Measurements from ENCODE around the gene GLI2. TPM values are rescaled to one million over a fixed set of nuclear protein-coding genes. Genes with fewer than 3 reads are reported as not detected.

The GLI2 gene
- total and polyA plus RNA-seq, 9 of the 15 experiments (the other 6 are each of a cell fraction or from before 2014, with no cell fraction given): 0.24 TPM; not detected in 8

DNA sequence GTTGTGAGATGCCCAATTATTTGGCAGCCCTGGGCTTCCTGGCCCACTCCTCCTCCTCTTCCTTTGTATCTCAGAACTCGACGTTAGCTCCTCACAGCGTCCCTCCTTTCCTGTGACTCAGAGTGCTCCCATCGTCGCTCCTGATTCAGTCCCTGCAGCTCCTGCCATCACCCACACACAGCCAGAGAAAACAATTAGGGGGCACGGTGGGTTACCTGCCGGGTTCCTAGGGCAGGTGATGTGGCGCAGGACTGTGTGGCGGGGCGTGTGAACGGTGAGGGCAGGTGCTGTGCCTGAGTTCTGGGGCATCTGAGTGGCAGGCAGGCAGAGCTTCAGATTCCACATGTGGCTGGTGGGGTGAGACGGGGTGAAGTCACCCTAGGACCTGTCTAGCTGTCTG is 42.6 kb downstream of the GLI2 start:
- 2% methylated on average over 12 of the region's 12 CpGs for WGBS (ENCODE audit: insufficient coverage, low coverage, missing lambda C conversion rate)
- Histone ChIP-seq H4K20me1 (replicated peaks; ENCODE audit: control insufficient read depth, insufficient read depth, low read length) (peaks cover 17% of the 10 kb centered on the region; the same call in 1 of the 2 replicates), H3K9me1 (ENCODE audit: control insufficient read depth, insufficient read depth, low read length) (no peaks in the 10 kb centered on the region), H3K27ac (ENCODE audit: extremely low read depth, low read depth, low read length) (no peak overlapping the region), H3K4me3 (no peak overlapping the region), H3K4me2 (ENCODE audit: insufficient read depth, low read length) (no peak overlapping the region), H3K27me3 (ENCODE audit: control insufficient read depth in 2 of 2, insufficient read depth in 2 of 2, low read length in 2 of 2) (peaks cover 10 to 74% of the 10 kb centered on the region in 2 experiments; a peak in 4 of 5 replicates), H3K4me1 (replicated peaks in 1 of 2; ENCODE audit: control insufficient read depth in 2 of 2, insufficient read depth in 2 of 2, low read length in 2 of 2) (no peaks in the 10 kb centered on the region), H3K9ac (ENCODE audit: insufficient read depth in 1 of 2, low read depth in 2 of 2, low read length in 2 of 2) (no peak overlapping the region), H2AFZ (ENCODE audit: low read depth, low read length) (no peak overlapping the region), H3K79me2 (ENCODE audit: control insufficient read depth, insufficient read depth, low read length) (no peaks in the 10 kb centered on the region), H3K9me3 (replicated peaks; ENCODE audit: control insufficient read depth, insufficient read depth, low read depth, low read length) (no peaks in the 10 kb centered on the region), H3K36me3 (ENCODE audit: control insufficient read depth, insufficient read depth, low read length) (no peaks in the 10 kb centered on the region)
- no peak for ATAC-seq
- no peak for DNase-seq (ENCODE audit: extremely low read depth in 1 of 4, low spot score in 3 of 4)
- CTCF ChIA-PET (ENCODE audit: low intra/inter-chr PET ratio): no interaction called here
- in situ Hi-C loops (cut with MboI): no loop called here
- FAIRE-seq: no peak
- intact Hi-C loops (cut with micrococcal nuclease): no loop called here
- TF ChIP-seq SNRNP70 (optimal IDR thresholded peaks at IDR 0.05; ENCODE audit: low read depth, low read length): no peak
- no peak for TF ChIP-seq KLF10 (CRISPR knock-in tag; IDR thresholded peaks at IDR 0.05)
- TF ChIP-seq ZHX1 (conservative IDR thresholded peaks at IDR 0.05; ENCODE audit: low read length): no peak
- no peak for TF ChIP-seq MYNN (IDR thresholded peaks at IDR 0.05)
- TF ChIP-seq MYNN (CRISPR knock-in tag; IDR thresholded peaks at IDR 0.05): no peak
- TF ChIP-seq ZNF23 (CRISPR knock-in tag; IDR thresholded peaks at IDR 0.05): no peak
- TF ChIP-seq AFF4 (CRISPR knock-in tag; IDR thresholded peaks at IDR 0.05): no peak
- no peak for TF ChIP-seq CBX3 (IDR thresholded peaks at IDR 0.05; ENCODE audit: borderline replicate concordance in 1 of 2, low read length in 2 of 2)
- TF ChIP-seq NELFE (IDR thresholded peaks at IDR 0.05; ENCODE audit: insufficient read depth, insufficient read length): no peak
- TF ChIP-seq NRF1 (conservative IDR thresholded peaks at IDR 0.05 in 1 of 2, IDR thresholded peaks at IDR 0.05 in 1 of 2): no peak
- no peak for TF ChIP-seq ZNF717 (CRISPR knock-in tag; IDR thresholded peaks at IDR 0.05)
- TF ChIP-seq, protein P1, sequence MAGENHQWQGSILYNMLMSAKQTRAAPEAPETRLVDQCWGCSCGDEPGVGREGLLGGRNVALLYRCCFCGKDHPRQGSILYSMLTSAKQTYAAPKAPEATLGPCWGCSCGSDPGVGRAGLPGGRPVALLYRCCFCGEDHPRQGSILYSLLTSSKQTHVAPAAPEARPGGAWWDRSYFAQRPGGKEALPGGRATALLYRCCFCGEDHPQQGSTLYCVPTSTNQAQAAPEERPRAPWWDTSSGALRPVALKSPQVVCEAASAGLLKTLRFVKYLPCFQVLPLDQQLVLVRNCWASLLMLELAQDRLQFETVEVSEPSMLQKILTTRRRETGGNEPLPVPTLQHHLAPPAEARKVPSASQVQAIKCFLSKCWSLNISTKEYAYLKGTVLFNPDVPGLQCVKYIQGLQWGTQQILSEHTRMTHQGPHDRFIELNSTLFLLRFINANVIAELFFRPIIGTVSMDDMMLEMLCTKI (IDR thresholded peaks at IDR 0.05; ENCODE audit: partially characterized antibody): no peak
- no peak for TF ChIP-seq E2F6 (IDR thresholded peaks at IDR 0.05; ENCODE audit: borderline replicate concordance in 1 of 2, extremely low read depth in 1 of 2, insufficient read depth in 1 of 2, insufficient read length in 1 of 2, low read depth in 1 of 2, low read length in 1 of 2, poor library complexity in 1 of 2, severe bottlenecking in 1 of 2)
- POLR2A ChIA-PET: interaction anchor here (1.3 kb wide), 1 partner anchor 9 kb away, joined by 3 read pairs; no protein-coding TSS in a partner anchor
- no TSS peak for BruUV-seq (replicated peaks)

Data from K562 (cell line).